Esophagus squamous epithelium (tissue), 5 donors: Measurements from ENCODE around the gene PREP. TPM values are rescaled to one million over a fixed set of nuclear protein-coding genes. Genes with fewer than 3 reads are reported as not detected.
A peak's percentile ranks its signal among the peaks of the same experiment; 100 is the strongest.

ENCODE experiments used
- DNase-seq: peaks from one replicate; lab custom pipeline; 2025; lab: John Stamatoyannopoulos, UW
- H3K27ac ChIP-seq, 4 donors: fragments of 200-600 bp; sonication (generic); one replicate each; pipeline ENCODE4 v1.5.1; 2016 to 2019; ENCODE audit warnings: mild to moderate bottlenecking in 1 of 4
- H3K27me3 ChIP-seq, 4 donors: fragments of 200-600 bp; sonication (generic); 1 replicate in 3 of 4; 2 replicates in 1 of 4; pipeline versions ENCODE4 v1.5.1 to v1.6.0; 2017 to 2021; ENCODE audit warnings: antibody characterized with exemption in 1 of 4
- H3K36me3 ChIP-seq, 3 donors: fragments of 200-600 bp; sonication (generic); one replicate each; pipeline ENCODE4 v1.5.1; 2016 to 2019
- H3K4me1 ChIP-seq, 3 donors: fragments of 200-600 bp; sonication (generic); one replicate each; pipeline ENCODE4 v1.5.1; 2017 to 2019
- H3K4me3 ChIP-seq, 4 donors: fragments of 200-600 bp; sonication (generic); 1 replicate in 3 of 4; 2 replicates in 1 of 4; pipeline ENCODE4 v1.5.1; 2016 to 2019; ENCODE audit warnings: mild to moderate bottlenecking in 2 of 4, moderate library complexity in 1 of 4
- H3K9me3 ChIP-seq, 3 donors: fragments of 200-600 bp; sonication (generic); one replicate each; pipeline ENCODE4 v1.5.1; 2016 to 2019
- CTCF ChIP-seq, 6 experiments: fragments of 450-650 bp in 4 of 6; fragments of 200-600 bp in 2 of 6; sonication (generic) in 2 of 6; IDR thresholded peaks; one replicate each; pipeline ENCODE4 v1.5.1; 2016 to 2019; ENCODE audit warnings: antibody characterized with exemption in 6 of 6, mild to moderate bottlenecking in 4 of 6, moderate library complexity in 4 of 6
- POLR2A ChIP-seq, 4 donors: fragments of 450-650 bp; IDR thresholded peaks; one replicate each; pipeline ENCODE4 v1.6.1; 2017; ENCODE audit warnings: antibody characterized with exemption in 4 of 4, mild to moderate bottlenecking in 4 of 4, moderate library complexity in 3 of 4
- WGBS, 2 donors: methylation state at CpG; one replicate each; pipeline ENCODE4 v1.1.5; 2018; 5-methylcytosine and 5-hydroxymethylcytosine counted together
- intact Hi-C: fragments of 100-400 bp; cut with DNase I; formaldehyde crosslinking; loops from one replicate; pipeline ENCODE4 v1.15.0; 2022
- total RNA-seq, 4 donors: library from RNA; depleted of rRNA; stranded (reverse); fragments of >200 nt; gene quantifications; one replicate each; pipeline ENCODE4 v1.1.0, GENCODE V29; 2016
- donor health status: DM: yes; HTN: yes; CAD: no.

The PREP gene
- total RNA-seq, 4 donors from 2014 or later: 11.9 to 28.0 (median 19.6) TPM

- no peaks in the 10 kb centered on the region for H3K9me3 ChIP-seq
- 95 to 96% methylated on average over 6 of the region's 6 CpGs for WGBS, 2 donors
- H3K27ac ChIP-seq: no peak overlapping the region
- DNase-seq: no peak
- H3K27me3 ChIP-seq: no peaks in the 10 kb centered on the region
- TF ChIP-seq CTCF (IDR thresholded peaks at IDR 0.05) (peak in 5 of 6 experiments; percentile 25 to 49 (median 29)), POLR2A (IDR thresholded peaks at IDR 0.05) (no peak)
- H3K4me3 ChIP-seq: no peak overlapping the region
- peaks cover 0 to 42% (median 0%) of the 10 kb centered on the region in 3 donors for H3K36me3 ChIP-seq
- H3K4me1 ChIP-seq: peaks cover 0 to 48% (median 0%) of the 10 kb centered on the region in 3 donors
- intact Hi-C loops: no loop called here
Measured at GRCh38 chr6:105317607-105318533, 85.0 kb downstream of the PREP start.

GRCh38 chr6:105313211-105313610 is 89.7 kb downstream of the PREP start:
- Histone ChIP-seq H3K36me3 (peaks cover 0 to 44% (median 0%) of the 10 kb centered on the region in 3 donors), H3K4me1 (peaks cover 0 to 7% (median 0%) of the 10 kb centered on the region in 3 donors), H3K27ac (no peak overlapping the region), H3K27me3 (no peaks in the 10 kb centered on the region), H3K4me3 (no peak overlapping the region), H3K9me3 (no peaks in the 10 kb centered on the region)
- DNase-seq: no peak
- no peak for TF ChIP-seq POLR2A (IDR thresholded peaks at IDR 0.05)
- no peak for TF ChIP-seq CTCF (IDR thresholded peaks at IDR 0.05)
- intact Hi-C loops: no loop called here
- 70 to 73% methylated on average over 4 of the region's 4 CpGs for WGBS, 2 donors

- TF ChIP-seq POLR2A (IDR thresholded peaks at IDR 0.05) (no peak), CTCF (IDR thresholded peaks at IDR 0.05) (no peak)
- H3K4me1 ChIP-seq: no peaks in the 10 kb centered on the region
- no peaks in the 10 kb centered on the region for H3K9me3 ChIP-seq
- no peak overlapping the region for H3K27ac ChIP-seq
- intact Hi-C loops: no loop called here
- H3K36me3 ChIP-seq: peaks cover 0 to 59% (median 0%) of the 10 kb centered on the region in 3 donors
- H3K27me3 ChIP-seq: no peaks in the 10 kb centered on the region
- no peak for DNase-seq
- H3K4me3 ChIP-seq: no peak overlapping the region
- 85 to 96% methylated on average over 3 of the region's 3 CpGs for WGBS, 2 donors
Measured at GRCh38 chr6:105310947-105311346, 91.9 kb downstream of the PREP start.

- intact Hi-C loops: no loop called here
- H3K4me1 ChIP-seq: no peaks in the 10 kb centered on the region
- H3K27ac ChIP-seq: no peak overlapping the region
- TF ChIP-seq CTCF (IDR thresholded peaks at IDR 0.05) (no peak), POLR2A (IDR thresholded peaks at IDR 0.05) (no peak)
- 47 to 59% methylated on average over 1 of the region's 1 CpG for WGBS, 2 donors
- no peaks in the 10 kb centered on the region for H3K27me3 ChIP-seq
- no peak overlapping the region for H3K4me3 ChIP-seq
- no peaks in the 10 kb centered on the region for H3K9me3 ChIP-seq
- no peak for DNase-seq
- peaks cover 0 to 56% (median 0%) of the 10 kb centered on the region in 3 donors for H3K36me3 ChIP-seq
Measured at GRCh38 chr6:105310371-105310770, 92.5 kb downstream of the PREP start.

- WGBS, 2 donors: 89 to 91% methylated on average over 5 of the region's 5 CpGs
- no peaks in the 10 kb centered on the region for H3K9me3 ChIP-seq
- H3K4me3 ChIP-seq: no peak overlapping the region
- H3K4me1 ChIP-seq: no peaks in the 10 kb centered on the region
- intact Hi-C loops: no loop called here
- H3K36me3 ChIP-seq: peaks cover 0 to 56% (median 0%) of the 10 kb centered on the region in 3 donors
- no peak for DNase-seq
- no peak overlapping the region for H3K27ac ChIP-seq
- TF ChIP-seq CTCF (IDR thresholded peaks at IDR 0.05): no peak
- TF ChIP-seq POLR2A (IDR thresholded peaks at IDR 0.05): no peak
- no peaks in the 10 kb centered on the region for H3K27me3 ChIP-seq
Measured at GRCh38 chr6:105308840-105309239, 94.0 kb downstream of the PREP start.
